ENCODE results near the gene CFAP99.
A peak's percentile ranks its signal among the peaks of the same experiment; 100 is the strongest.

Gene CFAP99

GRCh38 chr4:2489841-2490552, 71.2 kb downstream of the CFAP99 start:
- in situ Hi-C loops (cut with MboI; ENCODE audit: low pct_unique_long_range_greater_than_20kb, low sequenced_read_pairs, unreplicated experiment) = no loop called here
- TF ChIP-seq CTCF (IDR thresholded peaks at IDR 0.05; ENCODE audit: extremely low read depth, insufficient read depth, missing control alignments) = no peak
- no peak for DNase-seq (ENCODE audit: low spot score)

- in situ Hi-C loops (cut with MboI; ENCODE audit: low pct_unique_long_range_greater_than_20kb, low sequenced_read_pairs, unreplicated experiment) = no loop called here
- TF ChIP-seq CTCF (IDR thresholded peaks at IDR 0.05; ENCODE audit: extremely low read depth, insufficient read depth, missing control alignments) = no peak
- no peak for DNase-seq (ENCODE audit: low spot score)
Observed at GRCh38 chr4:2492970-2493369, 74.2 kb downstream of the CFAP99 start.

GRCh38 chr4:2494992-2495391, 76.2 kb downstream of the CFAP99 start:
- no peak for TF ChIP-seq CTCF (IDR thresholded peaks at IDR 0.05; ENCODE audit: extremely low read depth, insufficient read depth, missing control alignments)
- in situ Hi-C loops (cut with MboI; ENCODE audit: low pct_unique_long_range_greater_than_20kb, low sequenced_read_pairs, unreplicated experiment) = no loop called here
- DNase-seq (ENCODE audit: low spot score) = no peak

GRCh38 chr4:2497324-2497723, 78.6 kb downstream of the CFAP99 start:
- TF ChIP-seq CTCF (IDR thresholded peaks at IDR 0.05; ENCODE audit: extremely low read depth, insufficient read depth, missing control alignments) = no peak
- no peak for DNase-seq (ENCODE audit: low spot score)
- in situ Hi-C loops (cut with MboI; ENCODE audit: low pct_unique_long_range_greater_than_20kb, low sequenced_read_pairs, unreplicated experiment) = no loop called here

- peak; percentile 65 for DNase-seq (ENCODE audit: low spot score)
- in situ Hi-C loops (cut with MboI; ENCODE audit: low pct_unique_long_range_greater_than_20kb, low sequenced_read_pairs, unreplicated experiment) = no loop called here
- no peak for TF ChIP-seq CTCF (IDR thresholded peaks at IDR 0.05; ENCODE audit: extremely low read depth, insufficient read depth, missing control alignments)
Observed at GRCh38 chr4:2497931-2498330, 79.2 kb downstream of the CFAP99 start.

GRCh38 chr4:2500547-2500946, 81.8 kb downstream of the CFAP99 start:
- DNase-seq (ENCODE audit: low spot score) = no peak
- in situ Hi-C loops (cut with MboI; ENCODE audit: low pct_unique_long_range_greater_than_20kb, low sequenced_read_pairs, unreplicated experiment) = no loop called here
- no peak for TF ChIP-seq CTCF (IDR thresholded peaks at IDR 0.05; ENCODE audit: extremely low read depth, insufficient read depth, missing control alignments)
